Left forelimb (tissue), 1 donor: ENCODE results near the gene ELAVL3.
"Not testable (repeated sequence)": the region's sequence is repeated elsewhere in the genome, so short reads cannot be mapped to it uniquely, and the experiment has no call there.

ENCODE experiments used
- DNase-seq: peaks from one replicate; pipeline ENCODE4 v3.0.0-alpha.2; 2018; ENCODE audit warnings: low spot score

ELAVL3 gene

DNA sequence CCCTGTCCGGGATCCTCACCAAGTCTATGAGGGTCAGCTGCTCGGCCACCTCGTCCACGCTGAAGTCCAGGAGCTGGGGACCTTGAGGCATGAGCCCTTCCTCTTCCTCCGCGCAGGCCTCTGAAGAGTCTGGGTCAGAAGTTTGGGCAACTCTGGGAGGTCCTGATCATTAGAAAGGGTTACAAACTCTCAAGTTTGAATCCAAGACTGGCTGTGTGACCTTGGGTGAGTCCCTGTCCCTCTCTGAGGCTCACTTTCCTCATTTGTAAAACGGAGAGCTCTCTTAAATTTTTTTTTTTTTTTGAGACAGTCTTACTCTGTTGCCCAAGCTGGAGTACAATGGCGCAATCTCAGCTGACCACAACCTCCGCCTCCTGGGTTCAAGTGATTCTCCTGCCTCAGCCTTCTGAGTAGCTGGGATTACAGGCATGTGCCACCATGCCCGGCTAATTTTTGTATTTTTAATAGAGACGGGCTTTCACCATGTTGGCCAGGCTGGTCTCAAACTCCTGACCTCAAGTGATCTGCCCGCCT, 74.1 kb downstream of the ELAVL3 start:
- DNase-seq = not testable (repeated sequence)

DNA sequence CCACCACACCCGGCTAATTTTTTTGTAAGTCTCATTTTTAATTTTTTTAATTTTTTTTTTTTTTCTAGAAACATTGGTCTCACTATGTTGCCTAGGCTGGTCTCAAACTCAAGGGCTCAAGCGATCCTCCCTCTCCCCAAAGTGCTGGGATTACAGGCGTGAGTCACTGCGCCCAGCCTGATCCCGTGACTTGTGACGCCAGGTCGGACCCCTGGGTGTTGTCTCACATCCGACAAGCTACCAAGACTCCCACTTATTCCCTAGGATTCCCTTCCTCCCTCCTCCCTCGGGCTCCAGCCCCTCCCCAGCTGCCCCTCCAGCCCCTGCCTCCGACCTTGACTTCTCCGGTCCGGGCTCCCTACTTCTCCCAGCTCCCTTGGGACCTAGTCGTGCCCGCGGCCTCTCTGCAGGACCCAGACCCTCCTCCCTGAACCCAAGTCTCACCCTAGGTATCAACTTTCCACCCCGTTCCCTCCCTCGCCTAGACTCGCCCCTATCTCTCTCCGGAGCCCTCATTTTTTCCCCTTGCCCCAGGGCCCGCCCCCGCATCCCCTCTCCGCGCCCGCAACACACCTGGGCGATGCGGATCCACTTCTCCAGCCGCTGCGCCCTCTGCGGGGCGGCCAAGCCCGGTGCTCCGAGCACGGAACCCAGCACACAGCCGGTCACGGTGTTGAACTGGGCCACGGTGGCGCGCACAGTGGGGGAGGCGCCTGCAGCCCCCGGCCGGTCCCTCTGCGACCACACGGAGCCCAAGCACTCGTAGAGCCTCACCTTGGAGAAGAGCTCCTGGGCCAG, 74.8 kb downstream of the ELAVL3 start:
- no peak for DNase-seq

- DNase-seq = no peak
These were observed 76.1 kb downstream of the ELAVL3 start for GRCh38 chr19:11404588-11405222.

DNA sequence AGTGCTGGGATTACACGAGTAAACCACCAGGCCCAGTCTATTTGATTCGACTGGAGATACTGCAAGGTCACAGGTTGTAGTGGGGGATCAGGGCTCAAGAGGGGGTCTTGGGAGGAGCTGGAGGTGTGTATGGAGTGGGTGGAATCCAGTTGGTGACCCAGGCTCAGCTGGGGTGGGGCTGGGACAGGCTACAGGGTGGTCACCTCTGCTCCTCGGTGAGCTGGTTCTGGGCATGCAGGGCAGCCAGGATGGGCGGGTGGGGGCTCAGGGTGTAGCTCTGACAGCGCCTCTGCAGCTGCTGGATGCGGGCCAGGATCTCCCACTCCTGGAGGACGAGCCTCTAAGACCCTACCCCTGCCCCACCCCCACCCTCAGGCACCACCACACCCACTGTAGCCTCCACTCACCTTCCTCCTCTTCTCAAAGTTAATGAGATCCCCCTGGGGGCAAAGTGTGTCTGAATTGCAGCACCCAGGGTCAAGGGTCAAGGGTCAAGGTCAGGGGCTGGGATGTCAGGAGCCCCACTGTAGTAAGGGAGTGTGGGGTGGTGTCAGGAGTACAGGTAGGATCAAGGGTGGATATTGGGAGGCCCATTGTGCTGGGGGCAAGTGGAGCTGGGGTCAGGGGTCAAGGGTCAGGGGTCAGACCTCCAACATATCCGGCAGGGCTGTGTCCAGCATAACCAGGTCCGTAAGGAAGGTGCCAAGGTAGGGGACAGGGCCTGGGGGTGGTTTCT, 78.9 kb downstream of the ELAVL3 start:
- no peak for DNase-seq
